K562 (cell line): ENCODE data around the gene SERPINE1. TPM values are rescaled to one million over a fixed set of nuclear protein-coding genes. Genes with fewer than 3 reads are reported as not detected.

Source experiments
- BACH1 ChIP-seq: fragments of 200-800 bp; sonication (Bioruptor generic); IDR thresholded peaks from 2 replicates; pipeline ENCODE4 v1.6.1; 2016; ENCODE audit warnings: missing genetic modification characterization, missing compliant biosample characterization
- BRD4 ChIP-seq: fragments of 200-600 bp; sonication (generic); IDR thresholded peaks from 2 replicates; pipeline ENCODE4 v1.6.1; 2017; ENCODE audit warnings: inconsistent platforms
- CBX1 ChIP-seq: sonication (generic); IDR thresholded peaks from 2 replicates; pipeline ENCODE4 v1.6.1; 2016; ENCODE audit warnings: antibody characterized with exemption, low read depth, mild to moderate bottlenecking
- CTCFL ChIP-seq: IDR thresholded peaks from 2 replicates; pipeline ENCODE4 v1.6.1; 2011; ENCODE audit warnings: borderline replicate concordance, low read depth, mild to moderate bottlenecking, moderate library complexity, low read length; ENCODE audit not compliant: insufficient read depth, poor library complexity, severe bottlenecking
- CUX1 ChIP-seq: fragments of 200-800 bp; sonication (Bioruptor generic); IDR thresholded peaks from 2 replicates; pipeline ENCODE4 v1.6.1; 2016; ENCODE audit warnings: missing genetic modification characterization, missing compliant biosample characterization
- HNRNPK ChIP-seq: fragments of 200-400 bp; formaldehyde crosslinking; IDR thresholded peaks from one replicate; pipeline ENCODE4 v1.6.1; 2018; ENCODE audit warnings: mild to moderate bottlenecking, low read depth, low read length; ENCODE audit not compliant: poor library complexity, severe bottlenecking
- KDM1A ChIP-seq, 2 experiments: fragments of 450-650 bp; IDR thresholded peaks; 2 replicates each; pipeline ENCODE4 v1.6.1; 2016; ENCODE audit warnings: mild to moderate bottlenecking in 2 of 2
- MCM5 ChIP-seq: fragments of 450-650 bp; IDR thresholded peaks from 2 replicates; pipeline ENCODE4 v1.6.1; 2016; ENCODE audit warnings: low read depth
- MYBL2 ChIP-seq, 2 experiments: fragments of 450-650 bp in 1 of 2; sonication (generic) in 1 of 2; formaldehyde crosslinking in 1 of 2; IDR thresholded peaks; 2 replicates each; pipeline versions ENCODE4 v1.6.1 to v1.8.1; 2017 to 2022; ENCODE audit warnings: borderline replicate concordance in 1 of 2, inconsistent platforms in 1 of 2, low read depth in 1 of 2, mild to moderate bottlenecking in 1 of 2, missing genetic modification reagents in 1 of 2, moderate library complexity in 1 of 2
- NR3C1 ChIP-seq: sonication (generic); formaldehyde crosslinking; IDR thresholded peaks from 2 replicates; pipeline ENCODE4 v1.8.1; 2022; ENCODE audit warnings: missing genetic modification reagents
- PML ChIP-seq: IDR thresholded peaks from 2 replicates; pipeline ENCODE4 v1.6.1; 2012; ENCODE audit warnings: low read length, inconsistent platforms
- RB1 ChIP-seq: fragments of 450-650 bp; IDR thresholded peaks from 2 replicates; pipeline ENCODE4 v1.6.1; 2017; ENCODE audit warnings: low read depth, mild to moderate bottlenecking
- RFX1 ChIP-seq: fragments of 450-650 bp; IDR thresholded peaks from 2 replicates; pipeline ENCODE4 v1.6.1; 2016; ENCODE audit warnings: mild to moderate bottlenecking, moderate library complexity
- SMAD4 ChIP-seq: fragments of 250-450 bp; sonication (Bioruptor Pico); conservative IDR thresholded peaks from 2 replicates; pipeline ENCODE4 v1.8.0; 2021; ENCODE audit warnings: inconsistent platforms, mild to moderate bottlenecking, moderate library complexity
- TCF15 ChIP-seq: fragments of 250-450 bp; sonication (Bioruptor Pico); IDR thresholded peaks from 2 replicates; pipeline ENCODE4 v1.8.0; 2022; ENCODE audit warnings: moderate library complexity, mild to moderate bottlenecking, inconsistent platforms
- ZFP30 ChIP-seq: fragments of 250-450 bp; sonication (Bioruptor Pico); IDR thresholded peaks from 2 replicates; pipeline ENCODE4 v1.8.0; 2022; ENCODE audit warnings: moderate library complexity, mild to moderate bottlenecking, inconsistent platforms, borderline replicate concordance
- ZNF140 ChIP-seq: fragments of 250-450 bp; sonication (Bioruptor Pico); IDR thresholded peaks from 2 replicates; pipeline ENCODE4 v1.8.0; 2021; ENCODE audit warnings: moderate library complexity, mild to moderate bottlenecking, inconsistent platforms
- ZNF311 ChIP-seq: fragments of 250-450 bp; sonication (Bioruptor Pico); IDR thresholded peaks from 2 replicates; pipeline ENCODE4 v1.4.0; 2020; ENCODE audit warnings: mild to moderate bottlenecking, moderate library complexity
- ZNF316 ChIP-seq: fragments of 450-650 bp; IDR thresholded peaks from 2 replicates; pipeline ENCODE4 v1.6.1; 2016
- ZNF785 ChIP-seq: fragments of 250-450 bp; sonication (Bioruptor Pico); IDR thresholded peaks from 2 replicates; pipeline ENCODE4 v1.4.0; 2020; ENCODE audit warnings: mild to moderate bottlenecking
- polyA plus RNA-seq, 8 experiments: library from polyadenylated mRNA; depleted of rRNA in 4 of 8; stranded (reverse) in 5 of 8; unstranded in 3 of 8; fragments of >200 nt; fragmentation: Nextera tagmentation in 2 of 8; fragmentation: Illumina TruSeq in 1 of 8; extraction: Ambion mirVana in 2 of 8; extraction: Trizol in 1 of 8; gene quantifications; 2 replicates each; pipeline versions ENCODE4 v1.2.1 to v1.2.3, GENCODE V29; 2011 to 2014; ENCODE audit warnings: inconsistent platforms in 1 of 8, missing spikeins in 1 of 8
- total RNA-seq, 7 experiments: library from RNA; depleted of rRNA in 6 of 7; stranded (reverse); fragments of >200 nt in 6 of 7; fragmentation: Illumina TruSeq in 2 of 7; extraction: Trizol in 2 of 7; gene quantifications; 2 replicates each; pipeline versions ENCODE4 v1.2.1 to v1.2.3, GENCODE V29; 2011 to 2021; ENCODE audit warnings: low replicate concordance in 1 of 7

Gene SERPINE1
- total and polyA plus RNA-seq, 9 of the 15 experiments (the other 6 are each of a cell fraction or from before 2014, with no cell fraction given), result 0.22 to 4.8 (median 0.91) TPM

GRCh38 chr7:101121991-101122932 lies 4.6 kb upstream of the SERPINE1 start (continued):
- no peak for TF ChIP-seq CUX1 (CRISPR knock-in tag)
- no peak for TF ChIP-seq MYBL2 (IDR thresholded peaks at IDR 0.05; ENCODE audit: low read depth)
- no peak for TF ChIP-seq MYBL2 (CRISPR knock-in tag; IDR thresholded peaks at IDR 0.05; ENCODE audit: borderline replicate concordance)
- no peak for TF ChIP-seq BACH1
- TF ChIP-seq ZFP30 (CRISPR knock-in tag), result no peak
- TF ChIP-seq MCM5, result no peak
- no peak for TF ChIP-seq BRD4
- no peak; the same call in 1 of the 2 replicates for TF ChIP-seq PML
- no peak for TF ChIP-seq HNRNPK
- TF ChIP-seq RB1, result no peak
- no peak for TF ChIP-seq ZNF785 (CRISPR knock-in tag)
- TF ChIP-seq ZNF316, result no peak
- peak; percentile 10; the same call in 1 of the 2 replicates for TF ChIP-seq SMAD4
- TF ChIP-seq RFX1, result no peak
- TF ChIP-seq ZNF311, result no peak
- TF ChIP-seq CBX1, result no peak
- no peak for TF ChIP-seq NR3C1 (CRISPR knock-in tag)
- no peak for TF ChIP-seq TCF15 (CRISPR knock-in tag)
- no peak for TF ChIP-seq CTCFL
- peak in 1 of 2 experiments; percentile 54; a peak in 1 of 4 replicates for TF ChIP-seq KDM1A (IDR thresholded peaks at IDR 0.05)
- no peak for TF ChIP-seq ZNF140 (CRISPR knock-in tag)
